Spleen (tissue), 7 donors: ENCODE measurements around the gene DSTYK.

Source experiments
- CTCF ChIP-seq, 11 experiments: fragments of 200-600 bp in 7 of 11; fragments of 450-650 bp in 4 of 11; sonication (generic) in 4 of 11; IDR thresholded peaks in 8 of 11; conservative IDR thresholded peaks in 3 of 11; 1 replicate in 7 of 11; 2 replicates in 4 of 11; pipeline versions ENCODE4 v1.4.0 to v1.8.0; 2016 to 2021; ENCODE audit warnings: antibody characterized with exemption in 11 of 11, inconsistent platforms in 4 of 11, mild to moderate bottlenecking in 1 of 11
- POLR2AphosphoS5 ChIP-seq, 3 donors: sonication (generic); formaldehyde crosslinking; IDR thresholded peaks; one replicate each; pipeline ENCODE4 v1.5.1; 2017; ENCODE audit warnings: antibody characterized with exemption in 3 of 3
- donor health status: DM: no; HTN: no; CAD: no; lungs with moderate emphysema.
- donor health status: DM: no; HTN: no; CAD: no.
- donor health status: DM: no; HTN: no; CAD: no.

DNA sequence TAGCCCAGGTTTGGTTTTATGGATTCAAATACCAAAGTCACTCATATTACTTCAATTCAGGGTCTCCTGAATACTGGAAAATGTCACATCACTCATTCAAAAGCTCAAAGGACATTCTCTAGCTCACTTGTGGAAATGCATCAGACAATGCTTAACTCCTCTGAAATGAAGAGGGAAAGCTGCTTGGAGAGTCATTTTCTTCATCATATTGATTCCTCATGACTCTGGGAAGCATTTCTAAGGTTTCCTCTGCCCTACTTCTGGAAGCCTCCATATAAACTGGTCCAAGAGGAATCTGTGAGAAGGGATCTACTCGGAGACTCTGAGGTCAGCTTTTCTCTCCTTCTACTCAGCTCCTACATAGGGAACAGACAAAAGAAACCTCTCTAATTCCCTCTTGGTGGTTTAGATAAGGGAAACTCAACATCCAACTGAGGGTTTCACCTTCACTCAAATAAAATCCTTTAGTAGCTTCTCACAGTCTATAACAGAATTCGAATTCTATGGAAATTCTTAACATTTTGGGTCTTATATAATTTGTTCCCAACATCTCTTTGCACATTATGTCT, 53.4 kb downstream of the DSTYK start:
- TF ChIP-seq POLR2AphosphoS5 (IDR thresholded peaks at IDR 0.05), result no peak
- no peak for TF ChIP-seq CTCF (IDR thresholded peaks at IDR 0.05 in 8 of 11, conservative IDR thresholded peaks at IDR 0.05 in 3 of 11)
